Placental pericyte (primary cell): ENCODE measurements around the gene ZNF225. TPM values are rescaled to one million over a fixed set of nuclear protein-coding genes. Genes with fewer than 3 reads are reported as not detected.

Source experiments
- small RNA-seq: library from RNA; depleted of rRNA; stranded (forward); fragments of <200 nt; gene quantifications from one replicate; pipeline ENCODE3, GENCODE V24; 2012; ENCODE audit warnings: low replicate concordance
- total RNA-seq: library from RNA; depleted of rRNA; stranded (reverse); fragments of >200 nt; gene quantifications from 2 replicates; pipeline ENCODE4 v1.2.3, GENCODE V29; 2012

Gene ZNF225
- total RNA-seq = 4.0 and 4.6 TPM in 2 replicates

GRCh38 chr19:44113138-44113783 lies at the start of gene ZNF225:
TSS of gene ZNF225 (plus strand) at chr19:44113399. CDS start at chr19:44115828, 2,429 bp downstream.

GRCh38 chr19:44071824-44072542 lies 41.2 kb upstream of the ZNF225 start, which contains the start of gene ZNF284:
TSS of gene ZNF284 (plus strand) at chr19:44072159. CDS start at chr19:44076390, 4,231 bp downstream.

GRCh38 chr19:44093931-44094765 lies 19.1 kb upstream of the ZNF225 start, which contains the start of gene ZNF224:
TSS of gene ZNF224 (plus strand) at chr19:44094361. CDS start at chr19:44097874, 3,513 bp downstream.

DNA sequence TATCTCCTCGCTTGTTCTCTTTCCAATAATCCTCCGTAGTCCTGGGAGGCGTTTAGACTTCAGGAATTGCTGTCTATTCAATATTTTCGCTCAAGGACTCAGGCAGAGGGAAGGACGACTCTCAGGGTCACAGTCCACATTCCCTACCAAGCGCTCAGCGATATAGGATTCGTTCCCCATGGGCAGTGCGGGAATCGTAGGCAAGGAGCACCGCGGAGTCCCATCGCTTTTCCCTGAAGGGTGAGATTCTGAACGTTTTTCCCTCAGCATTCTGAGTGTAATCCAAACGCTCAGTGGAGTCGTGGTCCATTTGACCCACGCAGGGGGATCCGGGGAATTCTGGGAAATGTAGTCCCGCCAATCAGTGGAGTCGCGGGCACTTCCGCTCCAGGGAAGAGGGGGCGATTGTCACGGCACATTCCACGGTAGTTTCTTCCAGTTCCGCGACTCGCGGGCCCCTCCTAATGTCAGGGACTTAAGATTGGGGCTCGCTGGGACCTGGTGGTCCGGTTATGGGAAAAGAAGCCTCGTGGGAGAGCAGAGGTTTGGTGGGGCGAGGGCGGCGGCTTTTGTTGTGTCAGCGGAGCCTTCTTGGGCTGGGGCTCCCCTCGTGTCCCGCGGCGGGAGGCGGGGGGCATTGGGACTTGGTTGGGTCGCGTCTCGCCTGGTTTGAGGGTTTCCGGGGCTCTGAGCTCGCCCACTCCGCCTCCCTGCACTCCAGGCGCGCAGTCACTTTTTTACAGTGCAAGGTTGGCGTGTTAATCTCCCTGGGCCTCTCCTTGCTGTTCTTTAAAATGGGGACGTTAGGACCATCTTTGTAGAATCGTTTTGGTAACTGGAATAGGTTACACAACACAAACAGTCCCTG lies 28.2 kb downstream of the ZNF225 start, which contains the start of gene ZNF234:
ZNF234 (plus strand) TSS at position 364 of the 868 bp plus-strand sequence. CDS start 3,079 bp downstream, outside the sequence.

DNA sequence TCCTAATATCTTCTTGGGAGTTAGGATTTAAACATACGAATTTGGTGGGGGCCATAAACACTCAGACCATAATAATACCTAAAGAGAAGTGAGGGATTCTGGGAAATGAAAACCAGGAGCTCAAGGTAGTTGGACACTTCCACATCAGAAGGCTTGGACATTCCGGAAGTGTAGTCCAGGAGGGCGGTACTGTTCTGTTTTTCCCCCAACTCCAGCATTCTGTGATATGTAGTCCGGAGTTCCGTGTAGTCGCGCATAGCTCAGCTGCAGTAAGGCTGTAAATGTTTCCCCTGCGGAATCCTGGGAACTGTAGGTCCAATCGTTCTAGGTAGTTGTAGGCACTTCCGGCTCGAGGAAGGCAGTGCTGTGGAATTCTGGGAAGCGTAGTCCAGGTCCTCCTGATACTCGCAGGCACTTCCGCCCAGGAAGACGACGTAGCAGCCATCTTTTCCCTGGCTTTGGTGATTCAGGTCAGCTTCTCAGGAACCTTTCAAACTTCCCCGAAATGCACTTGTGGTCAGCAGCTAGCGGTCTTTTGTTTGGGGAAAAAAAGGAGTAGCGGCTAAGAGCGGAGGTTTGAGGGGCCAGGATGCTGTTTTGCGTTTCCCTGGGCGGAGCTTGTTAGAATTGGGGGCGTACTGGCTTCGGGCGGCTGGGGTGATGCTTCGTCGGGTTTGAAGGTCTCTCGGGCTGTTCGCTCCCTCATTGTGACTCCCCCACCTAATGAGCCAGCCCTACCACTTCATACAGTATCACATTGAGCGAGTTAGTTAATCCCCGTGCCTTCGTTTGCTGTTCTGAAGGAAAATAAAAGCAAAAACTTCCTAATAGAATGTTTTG lies 51.7 kb downstream of the ZNF225 start, which contains the start of gene ZNF226:
ZNF226 (plus strand) TSS at position 428 of the 840 bp plus-strand sequence. CDS start 4,981 bp downstream, outside the sequence.

Small RNA genes within 50 kb of the gene (small RNA-seq; reads per million reads assigned to genes)
- not detected for gene RNU6-902P

Other genes with a start within 250 kb of the ZNF225 start
- gene ZNF404, start 229.4 kb upstream of the ZNF225 start, total RNA-seq = 0.66 and 0.72 TPM in 2 replicates
- 12.5 and 16.5 TPM in 2 replicates for gene ZNF45, start 178.1 kb upstream of the ZNF225 start, total RNA-seq
- gene ZNF221, start 162.2 kb upstream of the ZNF225 start, total RNA-seq = 5.3 and 7.9 TPM in 2 replicates
- gene ZNF155, start 129.2 kb upstream of the ZNF225 start, total RNA-seq = 5.5 and 6.9 TPM in 2 replicates
- 3.5 and 3.9 TPM in 2 replicates for gene ZNF230, start 110.4 kb upstream of the ZNF225 start, total RNA-seq
- 5.2 and 8.1 TPM in 2 replicates for gene ZNF222, start 88.0 kb upstream of the ZNF225 start, total RNA-seq
- gene ZNF223, start 61.4 kb upstream of the ZNF225 start, total RNA-seq = 4.2 and 6.8 TPM in 2 replicates
- 1.5 and 3.1 TPM in 2 replicates for gene ZNF284, start 41.2 kb upstream of the ZNF225 start, total RNA-seq
- 15.5 and 22.6 TPM in 2 replicates for gene ZNF224, start 19.0 kb upstream of the ZNF225 start, total RNA-seq
- 4.6 and 10.2 TPM in 2 replicates for gene ZNF234, start 28.2 kb downstream of the ZNF225 start, total RNA-seq
- 13.8 and 14.7 TPM in 2 replicates for gene ZNF226, start 51.7 kb downstream of the ZNF225 start, total RNA-seq
- gene ZNF227, start 99.1 kb downstream of the ZNF225 start, total RNA-seq = 14.0 and 17.5 TPM in 2 replicates
- gene ZNF233, start 146.5 kb downstream of the ZNF225 start, total RNA-seq = 0.43 and 1.1 TPM in 2 replicates
- gene ZNF235, start 191.6 kb downstream of the ZNF225 start, total RNA-seq = 2.2 and 3.6 TPM in 2 replicates
- gene ZNF112, start 243.3 kb downstream of the ZNF225 start, total RNA-seq = 3.7 and 5.7 TPM in 2 replicates